ENCODE measurements around the gene BEST3. TPM values are rescaled to one million over a fixed set of nuclear protein-coding genes. Genes with fewer than 3 reads are reported as not detected.

BEST3 gene
- total and polyA plus RNA-seq, 7 experiments from 2014 or later = not detected

- no peaks in the 10 kb centered on the region for H3K4me1 Mint-ChIP-seq
- ChIA-PET POLR2A (no interaction called here), CTCF (no interaction called here)
- no peak overlapping the region for H3K4me3 Mint-ChIP-seq
- peaks cover 0 to 56% (median 6%) of the 10 kb centered on the region in 5 donors for H3K27me3 Mint-ChIP-seq
- H3K27ac Mint-ChIP-seq = no peak overlapping the region
- ATAC-seq (no peak), DNase-seq (no peak)
- Histone ChIP-seq H3K9me3 (ENCODE audit: control insufficient read depth in 2 of 3, low read length in 3 of 3) (no peaks in the 10 kb centered on the region), H3K36me3 (ENCODE audit: control insufficient read depth in 2 of 3, insufficient read depth in 3 of 3, low read length in 3 of 3) (no peaks in the 10 kb centered on the region), H3K4me1 (ENCODE audit: control insufficient read depth in 2 of 2, insufficient read depth in 2 of 2, low read length in 2 of 2) (no peaks in the 10 kb centered on the region), H3K27me3 (ENCODE audit: control insufficient read depth in 2 of 2, insufficient read depth in 2 of 2, low read length in 2 of 2) (no peaks in the 10 kb centered on the region), H3K27ac (ENCODE audit: low read depth, low read length) (no peak overlapping the region), H3K4me3 (ENCODE audit: low read length) (no peak overlapping the region)
- H3K9me3 Mint-ChIP-seq = no peaks in the 10 kb centered on the region
- H3K36me3 Mint-ChIP-seq = no peaks in the 10 kb centered on the region
- intact Hi-C loops (cut with micrococcal nuclease) = no loop called here
Measured at GRCh38 chr12:69732088-69732487, 33.0 kb upstream of the BEST3 start.

DNA sequence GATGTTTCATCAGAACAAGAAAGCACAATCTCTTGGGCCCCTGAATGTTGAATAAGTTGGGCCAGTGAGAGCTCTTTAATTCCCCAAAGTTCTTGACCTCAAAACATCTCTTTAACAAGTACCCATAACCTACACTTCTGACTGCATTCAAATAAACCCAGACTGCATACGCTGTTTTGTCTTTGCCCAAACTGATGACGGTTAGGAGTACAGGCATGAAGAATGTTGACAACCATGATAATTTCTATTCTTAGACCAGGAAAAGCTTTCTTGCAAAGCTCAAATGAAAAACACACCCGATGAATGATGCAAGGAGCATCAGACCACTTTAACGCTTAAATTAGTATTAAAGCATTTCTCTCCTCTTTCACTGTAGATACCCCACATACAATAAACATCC is 27.8 kb upstream of the BEST3 start:
- H3K9me3 Mint-ChIP-seq = peaks cover 0 to 13% (median 0%) of the 10 kb centered on the region in 11 donors
- peaks cover 0 to 7% (median 0%) of the 10 kb centered on the region in 5 donors for H3K36me3 Mint-ChIP-seq
- H3K27me3 ChIP-seq (ENCODE audit: control insufficient read depth in 2 of 2, insufficient read depth in 2 of 2, low read length in 2 of 2) = no peaks in the 10 kb centered on the region
- ChIA-PET CTCF (no interaction called here), POLR2A (no interaction called here)
- H3K27me3 Mint-ChIP-seq = peaks cover 0 to 49% (median 17%) of the 10 kb centered on the region in 5 donors
- no peak overlapping the region for H3K27ac Mint-ChIP-seq
- H3K27ac ChIP-seq (ENCODE audit: low read depth, low read length) = no peak overlapping the region
- H3K4me3 Mint-ChIP-seq = no peak overlapping the region
- H3K4me1 Mint-ChIP-seq = no peaks in the 10 kb centered on the region
- H3K4me1 ChIP-seq (ENCODE audit: control insufficient read depth in 2 of 2, insufficient read depth in 2 of 2, low read length in 2 of 2) = no peaks in the 10 kb centered on the region
- no peak overlapping the region for H3K4me3 ChIP-seq (ENCODE audit: low read length)
- no peak for DNase-seq
- H3K9me3 ChIP-seq (ENCODE audit: control insufficient read depth in 2 of 3, low read length in 3 of 3) = no peaks in the 10 kb centered on the region
- no peak for ATAC-seq
- no peaks in the 10 kb centered on the region for H3K36me3 ChIP-seq (ENCODE audit: control insufficient read depth in 2 of 3, insufficient read depth in 3 of 3, low read length in 3 of 3)
- intact Hi-C loops (cut with micrococcal nuclease) = no loop called here

GRCh38 chr12:69720750-69721149 is 21.6 kb upstream of the BEST3 start:
- Mint-ChIP-seq H3K36me3 (peaks cover 0 to 7% (median 0%) of the 10 kb centered on the region in 5 donors), H3K27me3 (peaks cover 6 to 37% (median 24%) of the 10 kb centered on the region in 5 donors), H3K9me3 (peaks cover 0 to 13% (median 0%) of the 10 kb centered on the region in 11 donors), H3K4me1 (no peaks in the 10 kb centered on the region), H3K4me3 (no peak overlapping the region), H3K27ac (no peak overlapping the region)
- DNase-seq = no peak
- no peaks in the 10 kb centered on the region for H3K27me3 ChIP-seq (ENCODE audit: control insufficient read depth in 2 of 2, insufficient read depth in 2 of 2, low read length in 2 of 2)
- ChIA-PET POLR2A (no interaction called here), CTCF (interaction anchor here (0.7 kb wide), 1 partner anchor 433 kb away, joined by 3 read pairs; no protein-coding TSS in a partner anchor)
- no peaks in the 10 kb centered on the region for H3K9me3 ChIP-seq (ENCODE audit: control insufficient read depth in 2 of 3, low read length in 3 of 3)
- H3K36me3 ChIP-seq (ENCODE audit: control insufficient read depth in 2 of 3, insufficient read depth in 3 of 3, low read length in 3 of 3) = no peaks in the 10 kb centered on the region
- no peak overlapping the region for H3K4me3 ChIP-seq (ENCODE audit: low read length)
- ATAC-seq = no peak
- intact Hi-C loops (cut with micrococcal nuclease) = no loop called here
- H3K27ac ChIP-seq (ENCODE audit: low read depth, low read length) = no peak overlapping the region
- no peaks in the 10 kb centered on the region for H3K4me1 ChIP-seq (ENCODE audit: control insufficient read depth in 2 of 2, insufficient read depth in 2 of 2, low read length in 2 of 2)

GRCh38 chr12:69719336-69720316 is 20.5 kb upstream of the BEST3 start:
- peaks cover 0 to 6% (median 0%) of the 10 kb centered on the region in 11 donors for H3K9me3 Mint-ChIP-seq
- peaks cover 6 to 31% (median 17%) of the 10 kb centered on the region in 5 donors for H3K27me3 Mint-ChIP-seq
- H3K4me3 Mint-ChIP-seq = no peak overlapping the region
- no peaks in the 10 kb centered on the region for H3K4me1 Mint-ChIP-seq
- H3K36me3 ChIP-seq (ENCODE audit: control insufficient read depth in 2 of 3, insufficient read depth in 3 of 3, low read length in 3 of 3) = no peaks in the 10 kb centered on the region
- no peaks in the 10 kb centered on the region for H3K4me1 ChIP-seq (ENCODE audit: control insufficient read depth in 2 of 2, insufficient read depth in 2 of 2, low read length in 2 of 2)
- H3K27ac ChIP-seq (ENCODE audit: low read depth, low read length) = no peak overlapping the region
- no peak overlapping the region for H3K4me3 ChIP-seq (ENCODE audit: low read length)
- H3K36me3 Mint-ChIP-seq = peaks cover 0 to 1% (median 0%) of the 10 kb centered on the region in 5 donors
- H3K9me3 ChIP-seq (ENCODE audit: control insufficient read depth in 2 of 3, low read length in 3 of 3) = no peaks in the 10 kb centered on the region
- H3K27ac Mint-ChIP-seq = no peak overlapping the region
- POLR2A ChIA-PET = no interaction called here
- ATAC-seq (no peak), DNase-seq (no peak)
- intact Hi-C loops (cut with micrococcal nuclease) = no loop called here
- H3K27me3 ChIP-seq (ENCODE audit: control insufficient read depth in 2 of 2, insufficient read depth in 2 of 2, low read length in 2 of 2) = no peaks in the 10 kb centered on the region
- CTCF ChIA-PET = interaction anchor here (0.7 kb wide), 1 partner anchor 432 kb away, joined by 3 read pairs; no protein-coding TSS in a partner anchor

- ATAC-seq = no peak
- no peaks in the 10 kb centered on the region for H3K36me3 Mint-ChIP-seq
Measured at GRCh38 chr12:69714542-69714941, 15.4 kb upstream of the BEST3 start.

DNA sequence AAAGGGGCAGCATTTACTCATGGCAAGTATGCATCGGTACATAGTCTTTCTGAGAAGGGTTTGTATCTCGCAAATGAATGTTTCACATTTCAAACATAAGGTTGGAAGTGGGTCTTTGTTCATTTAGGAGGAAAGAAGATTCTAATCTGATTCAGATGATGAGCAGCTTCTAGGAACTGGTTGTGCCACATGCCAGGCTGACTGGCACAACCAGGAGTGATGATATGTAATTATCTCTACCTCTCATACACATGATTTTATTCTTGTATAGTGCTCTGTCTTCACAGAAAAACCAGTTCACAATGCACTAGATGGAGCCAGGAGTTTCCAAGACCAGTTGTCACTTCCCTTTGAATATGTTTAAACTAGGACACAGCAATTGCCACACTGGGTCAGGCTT is 13.7 kb upstream of the BEST3 start:
- Histone ChIP-seq H3K4me1 (ENCODE audit: control insufficient read depth in 2 of 2, insufficient read depth in 2 of 2, low read length in 2 of 2) (no peaks in the 10 kb centered on the region), H3K9me3 (ENCODE audit: control insufficient read depth in 2 of 3, low read length in 3 of 3) (no peaks in the 10 kb centered on the region), H3K27me3 (ENCODE audit: control insufficient read depth in 2 of 2, insufficient read depth in 2 of 2, low read length in 2 of 2) (no peaks in the 10 kb centered on the region), H3K36me3 (ENCODE audit: control insufficient read depth in 2 of 3, insufficient read depth in 3 of 3, low read length in 3 of 3) (no peaks in the 10 kb centered on the region), H3K4me3 (ENCODE audit: low read length) (no peak overlapping the region), H3K27ac (ENCODE audit: low read depth, low read length) (no peak overlapping the region)
- Mint-ChIP-seq H3K36me3 (no peaks in the 10 kb centered on the region), H3K27ac (peak overlapping the region in 1 of 9 donors; percentile 2), H3K9me3 (peaks cover 0 to 2% (median 0%) of the 10 kb centered on the region in 11 donors), H3K27me3 (peaks cover 6 to 28% (median 21%) of the 10 kb centered on the region in 5 donors), H3K4me3 (no peak overlapping the region), H3K4me1 (no peaks in the 10 kb centered on the region)
- CTCF ChIA-PET = no interaction called here
- DNase-seq (no peak), ATAC-seq (no peak)
- intact Hi-C loops (cut with micrococcal nuclease) = no loop called here
- POLR2A ChIA-PET = no interaction called here

More at GRCh38 chr12:69714542-69714941, 15.4 kb upstream of the BEST3 start:
- no peaks in the 10 kb centered on the region for H3K4me1 Mint-ChIP-seq
- no peak overlapping the region for H3K27ac Mint-ChIP-seq
- Histone ChIP-seq H3K27ac (ENCODE audit: low read depth, low read length) (no peak overlapping the region), H3K4me3 (ENCODE audit: low read length) (no peak overlapping the region), H3K9me3 (ENCODE audit: control insufficient read depth in 2 of 3, low read length in 3 of 3) (no peaks in the 10 kb centered on the region), H3K4me1 (ENCODE audit: control insufficient read depth in 2 of 2, insufficient read depth in 2 of 2, low read length in 2 of 2) (no peaks in the 10 kb centered on the region), H3K27me3 (ENCODE audit: control insufficient read depth in 2 of 2, insufficient read depth in 2 of 2, low read length in 2 of 2) (no peaks in the 10 kb centered on the region), H3K36me3 (ENCODE audit: control insufficient read depth in 2 of 3, insufficient read depth in 3 of 3, low read length in 3 of 3) (no peaks in the 10 kb centered on the region)
- POLR2A ChIA-PET = no interaction called here
- no peaks in the 10 kb centered on the region for H3K9me3 Mint-ChIP-seq
- H3K4me3 Mint-ChIP-seq = no peak overlapping the region
- intact Hi-C loops (cut with micrococcal nuclease) = no loop called here
- DNase-seq = no peak
- H3K27me3 Mint-ChIP-seq = peaks cover 4 to 24% (median 20%) of the 10 kb centered on the region in 5 donors
- CTCF ChIA-PET = no interaction called here
